HG03378 (cell line): ENCODE results near the gene EID3.
"Not testable (repeated sequence)": the region's sequence is repeated elsewhere in the genome, so short reads cannot be mapped to it uniquely, and the experiment has no call there.

Experiments
- ATAC-seq: cut with Tn5 transposase; IDR thresholded peaks from one replicate; pipeline ENCODE4 v1.9.1; 2021; ENCODE audit warnings: mild to moderate bottlenecking, moderate library complexity; ENCODE audit not compliant: unreplicated experiment

Gene EID3

GRCh38 chr12:104303538-104304151 lies at the start of gene EID3:
Gene EID3 (plus strand): TSS chr12:104303739. CDS start chr12:104303935, 196 bp downstream.
- ATAC-seq, result peak; percentile 67

DNA sequence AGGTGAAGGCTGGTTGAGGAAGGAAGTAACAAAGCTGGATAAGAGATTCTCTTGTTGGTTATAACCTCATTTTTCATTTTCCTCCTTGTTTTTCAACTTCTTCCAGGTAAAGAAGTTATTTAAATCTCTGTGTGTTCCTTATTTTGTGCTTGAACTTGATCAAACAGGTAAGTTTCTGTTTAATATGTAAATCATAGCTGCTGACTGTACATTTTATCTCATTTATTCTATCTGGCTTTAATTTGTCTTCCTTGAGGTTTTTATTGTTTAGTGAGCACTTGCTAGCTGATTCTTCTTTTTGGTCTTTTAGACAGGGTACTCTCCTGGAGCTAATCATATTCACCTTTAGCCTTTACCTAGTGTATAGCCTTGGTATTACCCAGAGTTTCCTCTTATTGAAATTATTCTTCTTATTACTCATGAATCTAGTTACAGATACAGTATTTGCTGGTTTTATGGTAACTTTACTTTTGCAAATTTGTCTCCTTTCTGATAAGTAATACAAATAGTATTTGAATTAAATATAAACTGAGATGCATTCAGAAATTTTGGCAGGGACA lies 45.5 kb upstream of the EID3 start:
- ATAC-seq, result no peak

- no peak for ATAC-seq
These were observed 45.0 kb upstream of the EID3 start for GRCh38 chr12:104258476-104259067.

DNA sequence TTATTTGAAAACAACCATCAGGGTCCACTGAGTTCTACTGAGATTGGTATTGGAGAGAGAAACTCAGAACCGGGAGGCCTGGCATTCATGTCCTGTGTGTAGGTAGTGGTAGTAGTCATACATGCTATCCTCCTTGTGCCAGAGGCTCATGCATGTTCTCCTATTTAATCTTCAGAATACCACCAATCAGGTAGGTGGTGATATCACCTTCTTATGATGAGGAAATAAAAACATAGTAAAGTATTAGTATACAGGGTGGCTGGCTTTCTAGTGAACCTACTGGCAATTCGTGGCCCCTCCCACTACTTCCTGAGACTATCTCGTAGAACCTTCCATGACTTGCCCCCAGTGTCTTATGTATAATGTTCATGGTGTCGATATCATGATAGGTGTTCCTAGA lies 40.5 kb upstream of the EID3 start:
- no peak for ATAC-seq

- no peak for ATAC-seq
These were observed 39.8 kb upstream of the EID3 start for GRCh38 chr12:104263580-104264358.

GRCh38 chr12:104265436-104265835 lies 38.1 kb upstream of the EID3 start:
- ATAC-seq, result not testable (repeated sequence)

GRCh38 chr12:104272938-104273337 lies 30.6 kb upstream of the EID3 start:
- ATAC-seq, result no peak

GRCh38 chr12:104273503-104273902 lies 30.0 kb upstream of the EID3 start:
- ATAC-seq, result no peak

GRCh38 chr12:104274811-104275210 lies 28.7 kb upstream of the EID3 start:
- ATAC-seq, result no peak

DNA sequence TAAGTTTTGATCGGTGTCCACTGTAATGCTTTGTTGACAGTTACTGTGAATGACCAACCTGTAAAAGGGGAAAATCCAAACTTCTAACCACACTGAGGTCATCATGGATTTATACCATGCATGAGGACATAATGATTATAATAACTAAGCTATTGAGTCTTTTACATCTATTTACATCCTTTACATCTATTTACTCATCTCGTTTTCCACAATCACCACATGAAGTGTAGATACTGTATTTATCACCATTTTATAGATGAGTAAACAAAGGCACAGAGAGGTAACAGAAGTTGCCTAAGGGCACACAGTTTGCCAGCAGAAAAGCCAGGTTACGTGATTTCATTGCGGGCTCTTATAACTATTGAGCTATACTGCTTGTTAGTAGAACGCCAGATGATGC lies 27.9 kb upstream of the EID3 start:
- ATAC-seq, result peak; percentile 31

GRCh38 chr12:104276273-104277131 lies 27.0 kb upstream of the EID3 start:
- peak; percentile 47 for ATAC-seq

GRCh38 chr12:104279164-104279563 lies 24.4 kb upstream of the EID3 start:
- ATAC-seq, result no peak

DNA sequence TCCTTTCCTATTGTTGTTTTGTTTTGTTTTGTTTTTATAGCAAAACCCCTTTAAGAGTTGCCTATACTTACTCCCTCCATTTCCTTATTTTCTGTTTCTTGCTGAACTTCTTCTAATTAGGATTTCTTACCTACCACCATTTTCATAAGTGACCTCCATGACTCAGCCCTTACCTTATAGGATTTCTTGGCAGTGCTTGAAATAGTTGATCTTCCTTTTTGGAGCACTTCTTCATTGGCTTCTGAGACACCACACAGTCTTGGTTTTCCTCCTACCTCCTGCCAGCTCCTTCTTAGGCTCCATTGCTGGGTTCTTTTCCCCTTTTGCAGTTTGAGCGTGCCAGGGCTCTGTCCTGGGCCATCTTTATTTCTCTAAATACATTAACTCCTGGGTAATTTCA lies 23.4 kb upstream of the EID3 start:
- no peak for ATAC-seq

GRCh38 chr12:104280717-104281458 lies 22.7 kb upstream of the EID3 start:
- ATAC-seq, result no peak

DNA sequence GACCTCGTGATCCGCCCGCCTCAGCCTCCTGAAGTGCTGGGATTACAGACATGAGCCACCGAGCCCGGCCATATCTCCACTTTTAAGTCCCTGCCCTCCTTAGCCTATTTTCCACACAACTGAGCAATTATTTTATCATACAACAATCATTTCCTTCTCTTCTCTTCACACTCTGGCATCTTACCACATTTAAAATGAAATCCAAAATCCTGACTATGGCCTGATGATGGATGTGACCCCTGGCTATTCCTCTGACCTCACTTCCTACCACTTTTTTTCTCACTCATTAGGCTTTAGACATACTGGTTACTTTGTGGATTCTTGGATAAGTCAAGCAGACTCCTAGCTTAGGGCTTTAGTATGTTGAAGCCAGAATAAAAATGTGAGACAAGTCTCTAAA lies 21.9 kb upstream of the EID3 start:
- no peak for ATAC-seq

GRCh38 chr12:104282109-104282508 lies 21.4 kb upstream of the EID3 start:
- no peak for ATAC-seq

DNA sequence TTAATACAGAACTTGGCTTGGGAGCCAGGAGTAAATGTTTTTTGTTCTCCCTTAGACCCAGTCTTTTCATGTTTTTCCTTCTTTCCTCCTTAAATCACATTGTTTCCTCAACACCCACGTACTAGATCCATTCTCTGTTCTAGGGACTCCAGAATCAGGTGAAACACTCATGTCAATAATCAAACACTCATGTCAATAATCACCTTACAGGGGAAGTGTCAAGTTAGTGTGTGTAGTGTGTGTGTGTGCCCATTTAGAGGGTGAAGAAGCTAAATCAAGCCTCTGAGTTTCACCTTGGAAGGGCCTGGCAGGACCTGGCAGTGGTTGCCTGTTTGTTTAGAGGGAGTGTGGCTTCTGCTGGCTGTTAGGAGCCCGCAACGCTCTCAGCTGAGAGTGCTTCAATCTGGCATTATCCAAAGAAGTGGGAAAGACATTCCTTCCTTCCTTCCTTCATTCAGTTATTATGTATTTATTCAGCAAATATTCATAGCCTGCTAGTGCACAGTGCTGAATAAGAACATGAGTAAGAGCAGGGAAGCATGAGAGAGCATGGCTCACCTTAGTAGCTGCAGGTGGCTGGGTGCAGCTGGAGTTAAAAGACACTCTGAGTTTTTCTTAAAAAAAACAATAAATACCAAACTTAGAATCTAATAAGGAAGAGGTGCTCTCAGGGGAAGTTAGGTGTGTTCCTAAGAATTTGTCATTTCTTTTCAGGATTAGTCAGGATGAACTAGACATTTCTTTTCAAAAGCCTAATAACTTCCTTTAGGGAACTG lies 17.6 kb upstream of the EID3 start:
- no peak for ATAC-seq

DNA sequence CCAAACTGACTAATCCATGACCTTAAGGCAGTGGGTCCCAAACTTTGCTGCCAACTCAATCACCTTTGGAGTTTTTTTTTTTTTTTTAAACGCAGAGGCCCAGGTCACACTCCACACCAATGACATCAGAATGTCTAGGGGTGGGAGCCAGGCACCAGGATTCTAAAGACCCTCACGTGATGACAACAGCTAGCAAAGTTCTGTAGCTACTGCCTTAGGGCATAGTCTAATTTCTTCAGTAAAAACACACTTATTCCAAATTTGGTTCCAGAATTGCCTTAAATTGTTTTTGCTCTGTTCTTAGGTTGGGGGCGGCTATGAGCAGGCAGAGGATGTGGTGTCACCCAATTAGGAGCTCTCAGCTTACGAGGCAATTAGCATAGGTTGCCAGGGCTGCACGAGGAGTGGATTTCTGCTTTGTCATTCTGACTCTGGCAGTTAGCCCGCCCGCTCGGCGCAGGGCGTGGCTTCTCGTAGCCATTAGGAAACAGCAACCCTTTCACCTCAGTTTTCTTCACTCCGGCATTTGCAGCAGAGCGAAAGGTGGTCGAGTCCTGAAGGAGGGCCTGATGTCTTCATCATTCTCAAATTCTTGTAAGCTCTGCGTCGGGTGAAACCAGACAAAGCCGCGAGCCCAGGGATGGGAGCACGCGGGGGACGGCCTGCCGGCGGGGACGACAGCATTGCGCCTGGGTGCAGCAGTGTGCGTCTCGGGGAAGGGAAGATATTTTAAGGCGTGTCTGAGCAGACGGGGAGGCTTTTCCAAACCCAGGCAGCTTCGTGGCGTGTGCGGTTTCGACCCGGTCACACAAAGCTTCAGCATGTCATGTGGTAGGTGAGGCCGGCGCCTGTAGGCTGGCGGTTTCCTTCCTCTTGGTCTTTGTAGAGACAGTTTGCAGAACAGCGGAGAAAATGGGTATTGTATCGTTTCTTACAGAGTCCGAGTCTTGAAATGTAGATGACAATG lies 16.7 kb upstream of the EID3 start:
- peak; percentile 92 for ATAC-seq
